Tibial nerve (tissue), 3 donors: ENCODE results near the gene DISP3.

ENCODE experiments used
- POLR2A ChIP-seq, 2 donors: fragments of 450-650 bp; IDR thresholded peaks; one replicate each; pipeline ENCODE4 v1.6.1; 2017; ENCODE audit warnings: antibody characterized with exemption in 2 of 2, mild to moderate bottlenecking in 2 of 2, moderate library complexity in 2 of 2
- TF ChIP-seq, protein P1 (sequence below), 5 experiments: fragments of 200-600 bp in 3 of 5; fragments of 450-650 bp in 2 of 5; sonication (generic) in 3 of 5; IDR thresholded peaks; one replicate each; pipeline ENCODE4 v1.5.1; 2016 to 2019; ENCODE audit warnings: antibody characterized with exemption in 5 of 5, mild to moderate bottlenecking in 3 of 5, moderate library complexity in 2 of 5

DNA sequence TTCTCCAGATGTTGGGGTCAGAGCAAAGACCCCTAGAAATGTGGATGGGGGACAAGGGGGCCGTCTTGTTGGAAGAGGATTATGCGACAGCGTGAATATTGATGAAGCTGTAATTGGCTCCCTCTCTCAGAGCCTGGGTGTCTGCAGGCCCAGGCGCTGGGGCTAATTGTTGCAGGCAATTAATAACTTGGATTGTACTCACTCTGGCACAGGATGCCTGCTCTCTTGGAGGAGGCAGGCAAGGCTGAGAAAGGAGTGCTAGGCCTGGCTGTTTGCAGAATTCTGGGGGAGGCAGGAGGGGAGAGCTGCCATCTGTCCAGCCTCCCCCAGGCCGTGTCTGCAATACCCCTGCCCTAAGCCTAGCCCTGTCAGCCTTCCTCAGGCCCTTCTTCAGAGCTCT lies 4.1 kb upstream of the DISP3 start:
- TF ChIP-seq, protein P1, sequence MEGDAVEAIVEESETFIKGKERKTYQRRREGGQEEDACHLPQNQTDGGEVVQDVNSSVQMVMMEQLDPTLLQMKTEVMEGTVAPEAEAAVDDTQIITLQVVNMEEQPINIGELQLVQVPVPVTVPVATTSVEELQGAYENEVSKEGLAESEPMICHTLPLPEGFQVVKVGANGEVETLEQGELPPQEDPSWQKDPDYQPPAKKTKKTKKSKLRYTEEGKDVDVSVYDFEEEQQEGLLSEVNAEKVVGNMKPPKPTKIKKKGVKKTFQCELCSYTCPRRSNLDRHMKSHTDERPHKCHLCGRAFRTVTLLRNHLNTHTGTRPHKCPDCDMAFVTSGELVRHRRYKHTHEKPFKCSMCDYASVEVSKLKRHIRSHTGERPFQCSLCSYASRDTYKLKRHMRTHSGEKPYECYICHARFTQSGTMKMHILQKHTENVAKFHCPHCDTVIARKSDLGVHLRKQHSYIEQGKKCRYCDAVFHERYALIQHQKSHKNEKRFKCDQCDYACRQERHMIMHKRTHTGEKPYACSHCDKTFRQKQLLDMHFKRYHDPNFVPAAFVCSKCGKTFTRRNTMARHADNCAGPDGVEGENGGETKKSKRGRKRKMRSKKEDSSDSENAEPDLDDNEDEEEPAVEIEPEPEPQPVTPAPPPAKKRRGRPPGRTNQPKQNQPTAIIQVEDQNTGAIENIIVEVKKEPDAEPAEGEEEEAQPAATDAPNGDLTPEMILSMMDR (IDR thresholded peaks at IDR 0.05) = no peak
- TF ChIP-seq POLR2A (IDR thresholded peaks at IDR 0.05) = no peak
